Endothelial cell of umbilical vein (primary cell): ENCODE data around the gene C4orf50. TPM values are rescaled to one million over a fixed set of nuclear protein-coding genes. Genes with fewer than 3 reads are reported as not detected.

Source experiments
- BruUV-seq: library from RNA; stranded (reverse); fragments of 400-500 nt; replicated peaks from 2 replicates; lab custom pipeline; 2021; lab: Mats Ljungman, UMichigan
- CTCF ChIA-PET: fragments of 300-600, 350-600 bp; sonication (Branson Sonifier 250); formaldehyde crosslinking; loops from one replicate; lab custom pipeline; 2021; ENCODE audit warnings: antibody characterized with exemption, inconsistent platforms; lab: Charles Lee
- POLR2A ChIA-PET: fragments of 300-600, 350-600 bp; sonication (Branson Sonifier 250); formaldehyde crosslinking; loops from one replicate; lab custom pipeline; 2021; ENCODE audit warnings: antibody characterized with exemption, inconsistent platforms; lab: Charles Lee
- DNase-seq: peaks from one replicate; pipeline ENCODE4 v3.0.0-alpha.2; 2011; ENCODE audit warnings: low read depth, low spot score
- FAIRE-seq: peaks from 2 replicates; lab custom pipeline; 2011; peaks lifted over from hg19 to GRCh38; lab: Jason Lieb, UNC
- H2AFZ ChIP-seq: 2 replicates; pipeline ENCODE4 v1.6.0; 2012; ENCODE audit warnings: low read depth, low read length, control low read depth, inconsistent platforms
- H3K27ac ChIP-seq: 2 replicates; pipeline ENCODE4 v1.5.1; 2011; ENCODE audit warnings: low read depth, mild to moderate bottlenecking, control low read depth, low read length, moderate library complexity; ENCODE audit not compliant: insufficient read depth
- H3K27me3 ChIP-seq, 2 experiments: 2 replicates each; pipeline versions ENCODE4 v1.6.0 to v1.6.1; 2011; ENCODE audit warnings: low read length in 2 of 2, mixed read lengths in 1 of 2; ENCODE audit not compliant: control insufficient read depth in 2 of 2, insufficient read depth in 2 of 2
- H3K36me3 ChIP-seq, 2 experiments: 2 replicates in 1 of 2; 3 replicates in 1 of 2; pipeline ENCODE4 v1.5.1; 2011; ENCODE audit warnings: low read length in 2 of 2, mild to moderate bottlenecking in 1 of 2, moderate library complexity in 1 of 2; ENCODE audit not compliant: control insufficient read depth in 2 of 2, insufficient read depth in 2 of 2; ENCODE audit errors: extremely low read depth in 1 of 2
- H3K4me1 ChIP-seq: 3 replicates; pipeline ENCODE4 v1.5.1; 2011; ENCODE audit warnings: mild to moderate bottlenecking, low read length; ENCODE audit not compliant: control insufficient read depth, insufficient read depth; ENCODE audit errors: extremely low read depth
- H3K4me2 ChIP-seq: 2 replicates; pipeline ENCODE4 v1.6.1; 2011; ENCODE audit warnings: low read length, control low read depth, mixed read lengths; ENCODE audit not compliant: insufficient read depth
- H3K4me3 ChIP-seq, 3 experiments: fragments of 200-600 bp in 1 of 3; sonication (generic), shearing (Covaris generic) in 1 of 3; replicated peaks in 1 of 3; 2 replicates each; pipeline ENCODE4 v1.5.1; 2011 to 2016; ENCODE audit warnings: control low read depth in 3 of 3, low read length in 3 of 3, mild to moderate bottlenecking in 2 of 3, inconsistent platforms in 1 of 3, low read depth in 1 of 3, moderate library complexity in 1 of 3; ENCODE audit not compliant: insufficient read depth in 1 of 3
- H3K79me2 ChIP-seq: 2 replicates; pipeline ENCODE4 v1.6.0; 2012; ENCODE audit warnings: low read length, inconsistent platforms; ENCODE audit not compliant: control insufficient read depth, insufficient read depth
- H3K9ac ChIP-seq: replicated peaks from 2 replicates; pipeline ENCODE3; 2011; ENCODE audit warnings: low read length, control low read depth; ENCODE audit not compliant: insufficient read depth; ENCODE audit errors: extremely low read depth
- H3K9me1 ChIP-seq: replicated peaks from 3 replicates; pipeline ENCODE4 v1.6.0; 2011; ENCODE audit warnings: mild to moderate bottlenecking, low read length; ENCODE audit not compliant: control insufficient read depth, insufficient read depth; ENCODE audit errors: extremely low read depth
- H3K9me3 ChIP-seq: replicated peaks from 2 replicates; pipeline ENCODE4 v1.5.1; 2012; ENCODE audit warnings: low read length, inconsistent platforms; ENCODE audit not compliant: control insufficient read depth, insufficient read depth
- H4K20me1 ChIP-seq: replicated peaks from 2 replicates; pipeline ENCODE3; 2011; ENCODE audit warnings: mild to moderate bottlenecking, low read length; ENCODE audit not compliant: control insufficient read depth, insufficient read depth; ENCODE audit errors: extremely low read depth
- EZH2 ChIP-seq: IDR thresholded peaks from 2 replicates; pipeline ENCODE4 v1.6.1; 2012; ENCODE audit warnings: borderline replicate concordance, low read depth, mild to moderate bottlenecking, moderate library complexity, low read length, inconsistent platforms; ENCODE audit not compliant: severe bottlenecking
- FOS ChIP-seq: IDR thresholded peaks from 2 replicates; pipeline ENCODE4 v1.6.1; 2011; ENCODE audit warnings: mild to moderate bottlenecking, low read length, moderate library complexity, borderline replicate concordance; ENCODE audit not compliant: insufficient read depth
- GATA2 ChIP-seq: IDR thresholded peaks from 2 replicates; pipeline ENCODE4 v1.7.0; 2011; ENCODE audit warnings: low read depth, mild to moderate bottlenecking, moderate library complexity, mixed read lengths, low read length; ENCODE audit not compliant: insufficient read length, insufficient read depth
- JUN ChIP-seq: IDR thresholded peaks from 2 replicates; pipeline ENCODE4 v1.6.1; 2011; ENCODE audit warnings: borderline replicate concordance, low read depth; ENCODE audit not compliant: insufficient read length, insufficient read depth
- MYC ChIP-seq: IDR thresholded peaks from one replicate; pipeline ENCODE4 v1.6.1; 2011; ENCODE audit warnings: mild to moderate bottlenecking, low read depth, low read length
- POLR2A ChIP-seq: IDR thresholded peaks from 2 replicates; pipeline ENCODE4 v1.6.1; 2012; ENCODE audit warnings: low read depth, mild to moderate bottlenecking, control low read depth, low read length
- POLR2AphosphoS5 ChIP-seq: IDR thresholded peaks from 2 replicates; pipeline ENCODE4 v1.6.1; 2012; ENCODE audit warnings: low read depth, mild to moderate bottlenecking, control low read depth, low read length, moderate library complexity; ENCODE audit not compliant: insufficient read depth
- dilution Hi-C: fragments of 300-500 bp; cut with MboI; formaldehyde crosslinking; loops from one replicate; pipeline ENCODE4 v1.15.0; 2019; ENCODE audit warnings: low sequenced_read_pairs; ENCODE audit not compliant: extremely low pct_ligation_motif_present
- intact Hi-C: fragments of 100-400 bp; cut with micrococcal nuclease; formaldehyde crosslinking; loops from one replicate; pipeline ENCODE4 v1.10.0; 2022
- polyA plus RNA-seq, 4 experiments: library from polyadenylated mRNA; depleted of rRNA in 3 of 4; stranded (reverse) in 3 of 4; unstranded in 1 of 4; fragments of >200 nt; gene quantifications; 2 replicates each; pipeline versions ENCODE4 v1.2.1 to v1.2.3, GENCODE V29; 2011 to 2012; ENCODE audit warnings: missing spikeins in 1 of 4
- total RNA-seq: library from RNA; stranded (reverse); gene quantifications from 2 replicates; pipeline ENCODE4 v1.2.3, GENCODE V29; 2021
- TF ChIP-seq, protein P1 (sequence below), 2 donors: IDR thresholded peaks; 1 replicate in 1 of 2; 2 replicates in 1 of 2; pipeline ENCODE4 v1.5.1; 2011; ENCODE audit warnings: low read length in 2 of 2, mild to moderate bottlenecking in 2 of 2, moderate library complexity in 2 of 2, control low read depth in 1 of 2, inconsistent platforms in 1 of 2, low read depth in 1 of 2; ENCODE audit not compliant: insufficient read depth in 1 of 2; ENCODE audit errors: extremely low read depth in 1 of 2
- TF ChIP-seq, protein P2 (sequence below): IDR thresholded peaks from 2 replicates; pipeline ENCODE4 v1.6.1; 2011; ENCODE audit not compliant: insufficient read depth, insufficient read length

Gene C4orf50
- total and polyA plus RNA-seq, 2 donors (not counting 3 experiments of a cell fraction or from before 2014, with no cell fraction given): not detected

DNA sequence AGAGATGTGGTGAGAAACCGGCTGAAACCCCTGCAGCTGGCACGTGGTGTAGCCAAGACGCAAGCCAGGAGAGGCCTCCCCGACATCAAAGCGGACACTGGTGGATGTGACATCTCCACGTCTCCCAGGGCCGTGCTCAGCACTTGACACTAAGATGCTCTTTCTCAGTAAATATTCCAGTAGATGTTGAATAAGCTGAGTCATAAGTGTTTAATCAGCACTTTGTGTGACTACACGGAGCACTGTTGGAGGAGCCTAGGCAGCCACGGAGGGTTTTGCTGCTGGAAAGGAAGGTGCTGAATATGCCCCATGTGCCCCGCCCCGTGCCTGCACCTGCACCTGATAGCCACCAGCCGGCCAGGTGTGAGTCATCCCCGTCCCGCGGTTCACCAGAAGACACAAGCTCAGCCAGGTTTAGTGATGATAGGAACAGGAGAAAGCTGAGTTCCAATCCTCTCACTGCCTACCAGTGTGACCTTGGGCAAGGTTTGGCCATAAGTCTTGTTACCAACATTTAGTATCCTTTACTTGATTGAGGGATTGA, 29.0 kb upstream of the C4orf50 start:
- H3K9ac ChIP-seq: no peak overlapping the region
- ChIA-PET POLR2A (interaction anchor here (0.5 kb wide), 1 partner anchor 843 kb away, joined by 3 read pairs; no protein-coding TSS in a partner anchor), CTCF (no interaction called here)
- no peaks in the 10 kb centered on the region for H3K36me3 ChIP-seq
- H3K27ac ChIP-seq: no peak overlapping the region
- dilution Hi-C loops: no loop called here
- intact Hi-C loops: no loop called here
- no peaks in the 10 kb centered on the region for H4K20me1 ChIP-seq
- H3K27me3 ChIP-seq: no peaks in the 10 kb centered on the region
- no peak overlapping the region for H2AFZ ChIP-seq
- H3K9me1 ChIP-seq: no peaks in the 10 kb centered on the region
- TF ChIP-seq POLR2A (no peak), POLR2AphosphoS5 (no peak), EZH2 (no peak), JUN (no peak), MYC (no peak), GATA2 (no peak), FOS (no peak)
- TF ChIP-seq, protein P1, sequence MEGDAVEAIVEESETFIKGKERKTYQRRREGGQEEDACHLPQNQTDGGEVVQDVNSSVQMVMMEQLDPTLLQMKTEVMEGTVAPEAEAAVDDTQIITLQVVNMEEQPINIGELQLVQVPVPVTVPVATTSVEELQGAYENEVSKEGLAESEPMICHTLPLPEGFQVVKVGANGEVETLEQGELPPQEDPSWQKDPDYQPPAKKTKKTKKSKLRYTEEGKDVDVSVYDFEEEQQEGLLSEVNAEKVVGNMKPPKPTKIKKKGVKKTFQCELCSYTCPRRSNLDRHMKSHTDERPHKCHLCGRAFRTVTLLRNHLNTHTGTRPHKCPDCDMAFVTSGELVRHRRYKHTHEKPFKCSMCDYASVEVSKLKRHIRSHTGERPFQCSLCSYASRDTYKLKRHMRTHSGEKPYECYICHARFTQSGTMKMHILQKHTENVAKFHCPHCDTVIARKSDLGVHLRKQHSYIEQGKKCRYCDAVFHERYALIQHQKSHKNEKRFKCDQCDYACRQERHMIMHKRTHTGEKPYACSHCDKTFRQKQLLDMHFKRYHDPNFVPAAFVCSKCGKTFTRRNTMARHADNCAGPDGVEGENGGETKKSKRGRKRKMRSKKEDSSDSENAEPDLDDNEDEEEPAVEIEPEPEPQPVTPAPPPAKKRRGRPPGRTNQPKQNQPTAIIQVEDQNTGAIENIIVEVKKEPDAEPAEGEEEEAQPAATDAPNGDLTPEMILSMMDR (IDR thresholded peaks at IDR 0.05; ENCODE audit: extremely low read depth in 1 of 2, insufficient read depth in 1 of 2, low read depth in 1 of 2, low read length in 2 of 2): no peak
- TF ChIP-seq, protein P2, sequence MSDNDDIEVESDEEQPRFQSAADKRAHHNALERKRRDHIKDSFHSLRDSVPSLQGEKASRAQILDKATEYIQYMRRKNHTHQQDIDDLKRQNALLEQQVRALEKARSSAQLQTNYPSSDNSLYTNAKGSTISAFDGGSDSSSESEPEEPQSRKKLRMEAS: no peak
- H3K4me1 ChIP-seq: no peaks in the 10 kb centered on the region
- no peaks in the 10 kb centered on the region for H3K9me3 ChIP-seq
- no peaks in the 10 kb centered on the region for H3K79me2 ChIP-seq
- no peak for DNase-seq
- no TSS peak for BruUV-seq
- no peak overlapping the region for H3K4me2 ChIP-seq
- FAIRE-seq: no peak
- H3K4me3 ChIP-seq: no peak overlapping the region
